GM19452 (cell line): ENCODE results near the gene CDC20.

Source experiments
- ATAC-seq: cut with Tn5 transposase; IDR thresholded peaks from one replicate; pipeline ENCODE4 v1.9.1; 2021; ENCODE audit not compliant: unreplicated experiment

Gene CDC20

GRCh38 chr1:43327549-43328292 is 31.1 kb upstream of the CDC20 start:
- no peak for ATAC-seq

DNA sequence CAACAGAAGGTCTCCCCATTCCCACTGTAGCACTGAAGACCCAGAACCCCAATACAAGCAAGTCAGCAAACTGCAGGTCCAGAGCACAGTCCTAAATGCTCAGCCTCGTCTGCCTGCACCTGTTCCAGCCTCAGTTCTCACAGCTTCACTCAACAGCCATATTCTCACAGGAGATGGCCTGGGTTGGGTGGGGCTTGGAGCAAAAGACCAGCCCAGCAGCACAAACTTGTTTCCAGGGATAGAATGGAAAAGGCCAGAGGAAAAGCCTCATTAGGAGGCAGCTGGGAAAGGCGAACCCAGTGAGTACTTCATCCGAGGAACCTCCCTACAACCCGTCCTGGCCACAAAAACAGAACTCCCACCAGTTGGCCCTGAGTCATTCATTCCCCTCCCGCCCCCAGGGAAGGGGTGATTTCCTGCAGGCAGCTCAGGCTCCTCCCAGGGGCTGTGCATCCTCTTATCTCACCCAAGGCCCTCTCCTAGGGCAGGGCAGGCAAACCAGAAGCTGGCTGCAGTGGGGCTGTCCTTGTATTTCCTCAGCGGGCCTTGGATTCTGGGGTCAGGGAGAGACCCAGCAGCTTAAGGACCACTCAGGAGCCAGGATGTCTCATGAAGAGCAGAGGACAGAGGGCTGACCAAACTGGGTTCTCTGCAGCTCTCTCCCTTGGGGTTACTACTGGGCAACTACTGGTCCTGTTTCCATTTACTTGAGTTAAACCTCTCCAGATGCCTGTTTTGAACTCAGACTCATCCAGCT is 28.6 kb upstream of the CDC20 start:
- no peak for ATAC-seq

- no peak for ATAC-seq
Measured at GRCh38 chr1:43331688-43332087, 27.1 kb upstream of the CDC20 start.

DNA sequence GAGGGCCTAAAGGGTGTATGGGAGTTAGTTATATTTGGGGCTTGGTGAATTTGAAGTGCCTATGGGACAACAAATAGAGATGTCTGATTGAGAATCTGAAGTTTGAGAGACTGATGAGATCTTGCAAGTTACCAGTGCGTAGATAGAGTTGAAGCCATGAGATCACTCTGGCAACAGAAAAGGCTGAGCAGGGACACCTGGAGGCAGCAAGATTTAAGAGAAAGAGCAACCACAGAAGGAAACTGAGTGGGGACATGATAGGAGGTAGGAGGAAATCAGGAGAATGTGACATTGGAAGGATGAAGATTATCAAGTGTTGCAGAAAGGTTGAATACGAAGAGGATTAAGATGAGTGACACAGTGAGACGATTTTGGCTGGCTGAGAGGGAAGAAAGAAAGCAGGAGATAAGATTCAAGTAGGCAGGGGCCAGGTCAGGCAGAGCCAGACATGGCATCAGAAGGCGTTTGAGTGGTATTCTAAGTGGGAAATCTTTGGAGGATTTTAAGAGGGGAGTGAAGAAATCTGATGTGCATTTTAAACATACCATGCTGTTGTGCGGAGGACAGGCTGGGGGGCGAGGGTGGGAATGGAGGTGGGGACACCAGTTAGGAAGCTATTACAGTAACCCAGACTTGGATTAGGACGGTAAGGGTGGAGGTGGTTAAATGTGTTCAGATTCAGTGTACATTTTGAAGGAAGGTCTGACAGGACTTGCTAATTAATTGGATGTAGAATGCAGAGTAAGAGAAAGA is 24.2 kb upstream of the CDC20 start:
- no peak for ATAC-seq

- no peak for ATAC-seq
Measured at GRCh38 chr1:43337588-43337987, 21.2 kb upstream of the CDC20 start, which contains the start of gene MPL. MPL (plus strand) TSS chr1:43337818; CDS start chr1:43337849, 31 bp downstream.

DNA sequence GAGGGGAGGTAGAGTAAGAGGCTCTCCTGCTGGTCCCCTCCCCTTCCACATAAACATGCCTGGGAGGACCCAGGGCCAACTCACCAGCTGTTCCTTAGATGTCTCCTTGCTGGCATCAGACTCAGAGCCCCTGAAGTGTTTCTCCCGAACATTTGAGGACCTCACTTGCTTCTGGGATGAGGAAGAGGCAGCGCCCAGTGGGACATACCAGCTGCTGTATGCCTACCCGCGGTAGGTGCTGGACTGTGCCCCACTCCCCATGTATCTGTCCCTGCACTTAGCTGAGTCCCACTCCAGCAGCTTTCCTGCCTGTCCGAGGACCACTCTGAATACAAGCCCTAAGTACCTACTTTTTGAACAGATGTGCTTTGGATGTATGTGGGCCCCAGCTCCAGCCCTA is 20.8 kb upstream of the CDC20 start:
- no peak for ATAC-seq

DNA sequence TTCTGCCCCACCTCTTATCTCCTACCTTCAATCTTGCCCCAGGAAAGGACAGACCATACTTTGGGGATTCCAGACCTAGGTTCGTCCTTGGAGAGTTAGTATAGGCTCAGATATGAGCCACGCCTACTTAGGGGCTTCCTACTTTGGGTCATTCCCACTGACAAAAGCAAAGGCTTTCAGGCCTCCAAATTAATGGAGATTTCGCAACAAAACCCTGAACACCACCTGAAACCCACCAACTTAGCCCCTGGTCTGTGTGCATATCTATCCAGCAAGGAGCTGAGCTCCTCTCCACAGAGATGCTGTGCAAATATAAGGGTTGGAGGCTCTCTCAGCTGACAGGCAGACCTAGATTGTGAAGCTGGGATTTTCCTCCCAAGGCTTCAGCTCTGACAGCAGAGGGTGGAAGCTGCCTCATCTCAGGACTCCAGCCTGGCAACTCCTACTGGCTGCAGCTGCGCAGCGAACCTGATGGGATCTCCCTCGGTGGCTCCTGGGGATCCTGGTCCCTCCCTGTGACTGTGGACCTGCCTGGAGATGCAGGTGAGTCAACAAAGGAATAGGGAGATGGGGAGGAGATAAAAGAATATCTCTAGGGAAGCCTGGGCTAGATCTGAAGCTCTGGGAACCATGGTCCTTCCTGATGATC is 19.1 kb upstream of the CDC20 start:
- ATAC-seq: no peak

DNA sequence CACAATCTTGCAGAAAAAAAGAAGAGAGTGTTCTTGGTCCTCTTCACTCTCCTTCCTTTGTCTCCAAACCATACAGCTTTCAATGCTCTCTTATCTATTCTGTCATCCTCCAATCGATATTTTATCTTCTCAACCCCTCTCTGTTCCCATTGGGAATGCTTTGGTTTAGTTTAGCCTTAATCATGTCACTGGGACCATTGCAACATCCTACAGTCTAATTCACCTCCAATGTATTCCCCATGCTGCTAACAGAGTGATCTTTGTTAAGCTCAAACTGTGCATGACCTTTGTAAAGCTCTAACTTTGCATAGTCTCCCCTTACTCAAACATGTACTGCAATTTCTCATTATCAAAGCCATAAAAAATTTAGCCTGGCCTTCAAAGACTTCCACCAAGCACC is 18.2 kb upstream of the CDC20 start:
- no peak for ATAC-seq

DNA sequence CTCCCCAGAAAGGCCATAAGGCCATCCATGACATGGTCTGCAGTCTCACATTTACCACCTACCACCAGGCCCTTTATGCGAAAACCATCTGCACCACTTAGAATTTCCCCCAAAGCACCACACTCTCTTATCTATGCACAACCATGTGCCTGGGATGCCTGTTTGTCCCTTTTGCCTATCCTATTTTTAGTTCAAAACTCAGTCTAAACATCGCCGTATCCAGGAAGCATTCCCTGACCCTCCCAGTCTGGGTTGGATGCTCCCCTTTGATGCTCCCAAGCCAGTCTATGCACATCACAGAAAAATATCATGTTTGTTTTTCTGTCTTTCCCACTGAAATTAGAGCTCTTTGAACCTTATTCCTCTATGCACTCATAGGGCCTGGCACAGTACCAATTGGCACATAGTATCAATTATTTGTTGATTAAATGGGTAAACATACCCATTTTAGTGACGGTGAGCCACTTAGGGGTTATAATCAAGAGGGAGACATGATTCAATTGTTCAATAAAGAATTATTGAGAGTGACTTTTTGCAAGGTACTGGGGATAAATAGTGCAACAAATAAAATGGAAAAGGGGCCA is 14.4 kb upstream of the CDC20 start:
- ATAC-seq: no peak

DNA sequence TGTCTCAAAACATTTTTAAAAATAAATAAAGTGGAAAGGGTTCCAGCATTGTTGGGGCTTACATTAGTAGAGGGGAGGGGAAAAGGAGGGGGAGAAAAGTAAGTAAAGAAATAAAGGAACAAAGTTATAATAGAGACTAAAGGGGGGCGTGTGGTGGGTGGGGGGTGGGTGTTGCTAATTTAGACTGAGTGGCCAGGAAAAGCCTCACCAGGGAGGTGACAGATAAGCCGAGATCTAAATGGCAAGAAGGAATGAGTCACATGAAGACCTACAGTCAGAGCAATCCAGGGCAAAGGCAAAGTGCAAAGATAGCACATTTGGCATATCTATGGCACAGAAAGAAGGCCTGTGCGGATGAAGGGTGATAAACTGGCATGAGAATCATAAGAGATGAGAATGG is 13.7 kb upstream of the CDC20 start:
- ATAC-seq: no peak

GRCh38 chr1:43346636-43347035 is 12.1 kb upstream of the CDC20 start:
- no peak for ATAC-seq

GRCh38 chr1:43348343-43348808 is 10.4 kb upstream of the CDC20 start:
- ATAC-seq: no peak

- no peak for ATAC-seq
Measured at GRCh38 chr1:43348809-43349593, 9.8 kb upstream of the CDC20 start.

DNA sequence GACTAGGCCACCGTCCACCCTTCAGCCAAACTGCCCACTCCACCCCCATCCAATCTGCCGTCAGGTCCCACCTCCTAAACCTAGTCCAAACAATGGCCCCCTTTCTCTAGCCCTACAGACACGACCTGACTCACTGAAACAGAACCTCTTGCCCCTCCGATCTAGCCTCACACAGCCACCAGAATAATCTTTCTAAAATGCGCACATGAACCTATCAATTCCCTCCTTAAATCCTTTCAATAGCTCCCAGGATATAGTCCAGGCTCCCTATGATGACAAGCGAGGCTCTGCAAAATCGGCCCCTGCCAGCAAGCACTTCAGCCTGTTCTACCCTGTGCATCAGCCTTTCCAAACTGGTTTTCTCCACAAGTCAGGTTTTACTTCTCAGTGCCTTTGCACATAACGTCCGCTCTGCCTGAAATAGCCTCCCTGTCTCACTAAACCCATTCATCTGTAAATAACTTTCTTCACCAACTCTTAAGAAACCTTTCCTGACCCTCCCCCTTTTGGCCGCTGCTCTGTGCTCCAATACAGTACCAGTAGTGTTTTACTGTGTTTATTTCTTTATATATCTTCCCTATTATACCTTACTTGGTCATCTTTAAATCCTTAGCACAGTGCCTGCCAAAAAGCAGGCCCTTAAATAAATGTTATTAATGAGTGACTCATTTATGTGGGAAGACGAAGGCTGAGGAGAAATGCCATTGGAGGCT is 9.0 kb upstream of the CDC20 start:
- no peak for ATAC-seq

- no peak for ATAC-seq
Measured at GRCh38 chr1:43350976-43351375, 7.8 kb upstream of the CDC20 start.

- no peak for ATAC-seq
Measured at GRCh38 chr1:43351421-43352350, 7.1 kb upstream of the CDC20 start.

GRCh38 chr1:43352351-43352705 is 6.5 kb upstream of the CDC20 start:
- ATAC-seq: no peak

DNA sequence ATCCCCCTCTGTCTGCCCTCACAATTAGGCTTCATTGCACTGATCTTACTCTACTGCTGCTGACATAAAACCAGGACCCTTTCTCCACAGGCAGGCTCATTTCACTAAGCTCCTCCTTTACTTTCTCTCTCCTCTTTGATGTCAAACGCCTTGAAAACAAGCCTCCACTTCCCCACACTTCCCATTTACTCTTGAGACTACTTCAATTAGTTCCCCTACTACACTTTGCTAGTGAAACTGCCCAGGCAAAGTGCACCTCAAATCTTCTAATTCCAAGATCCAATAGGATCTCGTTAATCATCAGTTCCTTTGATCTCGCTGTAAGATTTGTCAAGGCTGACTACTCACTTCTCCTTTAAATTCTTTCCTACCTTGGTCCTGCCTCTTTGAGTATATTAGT is 5.9 kb upstream of the CDC20 start:
- ATAC-seq: no peak
